Measurements from ENCODE around the gene KIR2DL1. TPM values are rescaled to one million over a fixed set of nuclear protein-coding genes. Genes with fewer than 3 reads are reported as not detected.
"Not testable (repeated sequence)": the region's sequence is repeated elsewhere in the genome, so short reads cannot be mapped to it uniquely, and the experiment has no call there.

The KIR2DL1 gene
- total RNA-seq, 1 donor from 2014 or later: not detected

DNA sequence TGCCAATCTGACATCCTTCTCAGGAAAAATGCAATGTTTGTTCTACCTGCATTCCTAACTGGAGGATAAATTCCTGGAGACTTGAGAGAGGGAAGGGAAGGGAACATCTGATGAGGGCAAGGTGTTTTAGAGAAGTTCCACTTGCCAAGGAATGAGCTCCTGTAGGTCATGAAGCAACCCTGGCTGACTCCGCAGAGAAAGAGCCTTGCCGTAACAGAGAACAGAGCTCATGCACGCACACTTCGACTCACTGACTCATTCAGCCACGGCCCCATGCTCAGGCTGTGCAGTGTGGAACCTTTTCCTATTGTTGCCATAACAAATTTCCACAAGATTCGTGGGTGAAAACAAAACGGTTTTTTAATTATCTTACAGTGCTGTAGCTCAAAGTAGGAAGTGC is 9.3 kb downstream of the KIR2DL1 start:
- H3K4me3 Mint-ChIP-seq; intact Hi-C loops (cut with micrococcal nuclease); CTCF ChIA-PET; H3K4me1 Mint-ChIP-seq; H3K9me3 Mint-ChIP-seq; POLR2A ChIA-PET; DNase-seq; ATAC-seq (ENCODE audit: low read depth); H3K27ac Mint-ChIP-seq; H3K36me3 Mint-ChIP-seq (ENCODE audit: low read depth): not testable (repeated sequence)
- H3K27me3 Mint-ChIP-seq: peaks cover 10% of the 10 kb centered on the region

DNA sequence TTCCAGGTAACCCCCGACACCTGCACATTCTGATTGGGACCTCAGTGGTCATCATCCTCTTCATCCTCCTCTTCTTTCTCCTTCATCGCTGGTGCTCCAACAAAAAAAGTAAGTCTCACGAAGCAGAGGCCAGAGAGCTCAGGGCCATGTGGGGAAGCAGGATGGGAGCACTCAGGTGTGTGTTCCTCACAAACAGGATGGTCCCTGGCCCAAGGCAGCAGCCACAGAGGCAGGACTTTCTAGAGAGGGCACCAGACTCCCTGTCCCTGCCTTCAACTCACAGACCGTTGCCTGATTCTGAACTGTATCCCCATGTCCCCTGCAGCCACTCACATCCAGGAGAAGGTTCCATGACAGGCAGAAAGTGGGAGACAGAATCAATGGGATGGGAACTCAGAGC is 13.3 kb downstream of the KIR2DL1 start:
- H3K36me3 Mint-ChIP-seq (ENCODE audit: low read depth); DNase-seq; H3K9me3 Mint-ChIP-seq; H3K27ac Mint-ChIP-seq; POLR2A ChIA-PET; CTCF ChIA-PET; H3K4me3 Mint-ChIP-seq; ATAC-seq (ENCODE audit: low read depth); H3K4me1 Mint-ChIP-seq: not testable (repeated sequence)
- intact Hi-C loops (cut with micrococcal nuclease): loop anchor here (5.0 kb wide), 1 partner anchor 64 kb away; no protein-coding TSS in a partner anchor
- peaks cover 18% of the 10 kb centered on the region for H3K27me3 Mint-ChIP-seq

DNA sequence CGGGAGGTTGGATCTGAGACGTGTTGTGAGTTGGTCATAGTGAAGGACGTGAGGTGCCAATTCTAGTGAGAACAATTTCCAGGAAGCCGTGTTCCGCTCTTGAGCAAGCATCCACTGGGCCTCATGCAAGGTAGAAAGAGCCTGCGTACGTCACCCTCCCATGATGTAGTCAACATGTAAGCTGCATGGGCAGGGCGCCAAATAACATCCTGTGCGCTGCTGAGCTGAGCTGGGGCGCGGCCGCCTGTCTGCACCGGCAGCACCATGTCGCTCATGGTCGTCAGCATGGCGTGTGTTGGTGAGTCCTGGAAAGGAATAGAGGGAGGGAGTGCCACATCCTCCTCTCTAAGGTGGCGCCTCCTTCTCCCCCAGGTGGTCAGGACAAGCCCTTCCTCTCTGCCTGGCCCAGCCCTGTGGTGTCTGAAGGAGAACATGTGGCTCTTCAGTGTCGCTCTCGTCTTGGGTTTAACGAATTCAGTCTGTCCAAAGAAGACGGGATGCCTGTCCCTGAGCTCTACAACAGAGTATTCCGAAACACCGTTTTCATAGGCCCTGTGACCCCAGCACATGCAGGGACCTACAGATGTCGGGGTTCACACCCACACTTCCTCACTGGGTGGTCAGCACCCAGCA is 16.6 kb downstream of the KIR2DL1 start:
- ATAC-seq (ENCODE audit: low read depth); DNase-seq; H3K4me3 Mint-ChIP-seq; H3K4me1 Mint-ChIP-seq; intact Hi-C loops (cut with micrococcal nuclease); H3K9me3 Mint-ChIP-seq; POLR2A ChIA-PET; CTCF ChIA-PET; H3K27ac Mint-ChIP-seq; H3K36me3 Mint-ChIP-seq (ENCODE audit: low read depth): not testable (repeated sequence)
- H3K27me3 Mint-ChIP-seq: peaks cover 16% of the 10 kb centered on the region

DNA sequence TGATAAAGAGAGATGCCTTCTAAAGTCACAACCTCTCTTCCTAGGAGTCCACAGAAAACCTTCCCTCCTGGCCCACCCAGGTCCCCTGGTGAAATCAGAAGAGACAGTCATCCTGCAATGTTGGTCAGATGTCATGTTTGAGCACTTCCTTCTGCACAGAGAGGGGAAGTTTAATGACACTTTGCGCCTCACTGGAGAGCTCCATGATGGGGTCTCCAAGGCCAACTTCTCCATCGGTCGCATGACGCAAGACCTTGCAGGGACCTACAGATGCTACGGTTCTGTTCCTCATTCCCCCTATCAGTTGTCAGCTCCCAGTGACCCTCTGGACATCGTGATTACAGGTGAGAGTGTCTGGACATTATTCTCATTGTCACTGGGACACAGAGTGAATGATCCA is 18.6 kb downstream of the KIR2DL1 start:
- ATAC-seq (ENCODE audit: low read depth); H3K4me3 Mint-ChIP-seq; intact Hi-C loops (cut with micrococcal nuclease); CTCF ChIA-PET; H3K27ac Mint-ChIP-seq; POLR2A ChIA-PET; H3K9me3 Mint-ChIP-seq; H3K4me1 Mint-ChIP-seq; DNase-seq; H3K36me3 Mint-ChIP-seq (ENCODE audit: low read depth): not testable (repeated sequence)
- peaks cover 11% of the 10 kb centered on the region for H3K27me3 Mint-ChIP-seq

DNA sequence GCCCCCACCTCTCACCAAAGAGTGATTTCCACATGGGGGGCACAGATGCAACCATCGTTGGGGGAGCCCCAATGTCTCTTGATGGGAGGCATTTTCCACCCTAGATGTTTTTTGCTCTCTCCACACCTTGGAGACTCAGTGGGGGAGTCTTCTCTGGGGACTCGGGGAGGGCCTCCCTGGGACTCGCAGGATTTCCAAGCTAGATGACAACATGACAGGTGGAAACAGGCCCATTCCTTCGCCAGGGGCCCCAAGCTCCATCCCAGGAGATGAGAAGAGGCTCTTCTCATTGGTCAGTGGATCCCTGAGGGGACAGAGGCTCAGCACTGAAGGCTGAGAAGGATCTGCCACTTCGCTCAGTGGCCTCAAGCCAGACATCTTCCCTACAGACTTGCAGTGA is 21.1 kb downstream of the KIR2DL1 start:
- Mint-ChIP-seq H3K36me3 (ENCODE audit: low read depth) (no peaks in the 10 kb centered on the region), H3K9me3 (no peaks in the 10 kb centered on the region), H3K4me3 (no peak overlapping the region), H3K4me1 (peaks cover 11% of the 10 kb centered on the region), H3K27ac (no peak overlapping the region), H3K27me3 (peaks cover 9% of the 10 kb centered on the region)
- TF ChIP-seq, protein P1, sequence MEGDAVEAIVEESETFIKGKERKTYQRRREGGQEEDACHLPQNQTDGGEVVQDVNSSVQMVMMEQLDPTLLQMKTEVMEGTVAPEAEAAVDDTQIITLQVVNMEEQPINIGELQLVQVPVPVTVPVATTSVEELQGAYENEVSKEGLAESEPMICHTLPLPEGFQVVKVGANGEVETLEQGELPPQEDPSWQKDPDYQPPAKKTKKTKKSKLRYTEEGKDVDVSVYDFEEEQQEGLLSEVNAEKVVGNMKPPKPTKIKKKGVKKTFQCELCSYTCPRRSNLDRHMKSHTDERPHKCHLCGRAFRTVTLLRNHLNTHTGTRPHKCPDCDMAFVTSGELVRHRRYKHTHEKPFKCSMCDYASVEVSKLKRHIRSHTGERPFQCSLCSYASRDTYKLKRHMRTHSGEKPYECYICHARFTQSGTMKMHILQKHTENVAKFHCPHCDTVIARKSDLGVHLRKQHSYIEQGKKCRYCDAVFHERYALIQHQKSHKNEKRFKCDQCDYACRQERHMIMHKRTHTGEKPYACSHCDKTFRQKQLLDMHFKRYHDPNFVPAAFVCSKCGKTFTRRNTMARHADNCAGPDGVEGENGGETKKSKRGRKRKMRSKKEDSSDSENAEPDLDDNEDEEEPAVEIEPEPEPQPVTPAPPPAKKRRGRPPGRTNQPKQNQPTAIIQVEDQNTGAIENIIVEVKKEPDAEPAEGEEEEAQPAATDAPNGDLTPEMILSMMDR (IDR thresholded peaks at IDR 0.05): no peak
- CTCF ChIA-PET: no interaction called here
- no peak for DNase-seq
- POLR2A ChIA-PET: no interaction called here
- intact Hi-C loops (cut with micrococcal nuclease): no loop called here
- ATAC-seq (ENCODE audit: low read depth): no peak

DNA sequence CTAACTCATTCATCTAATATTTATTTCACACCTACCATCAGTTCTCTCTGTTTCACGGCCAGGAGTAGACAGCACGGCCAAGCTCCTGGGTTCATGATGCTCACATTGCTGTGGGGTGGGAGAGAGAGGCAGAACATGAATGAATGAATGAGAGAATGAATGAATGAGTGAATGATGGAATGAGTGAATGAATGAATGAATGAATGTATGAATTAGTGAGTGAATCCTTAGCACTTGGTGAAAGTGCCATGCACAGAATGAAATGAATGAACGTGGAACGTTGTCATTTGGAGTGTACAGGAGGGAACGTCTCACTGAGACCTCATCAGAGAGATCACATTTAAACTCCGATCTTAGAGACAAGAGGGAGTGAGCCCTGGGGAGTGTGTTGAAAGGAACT is 21.9 kb downstream of the KIR2DL1 start:
- H3K4me3 Mint-ChIP-seq: no peak overlapping the region

DNA sequence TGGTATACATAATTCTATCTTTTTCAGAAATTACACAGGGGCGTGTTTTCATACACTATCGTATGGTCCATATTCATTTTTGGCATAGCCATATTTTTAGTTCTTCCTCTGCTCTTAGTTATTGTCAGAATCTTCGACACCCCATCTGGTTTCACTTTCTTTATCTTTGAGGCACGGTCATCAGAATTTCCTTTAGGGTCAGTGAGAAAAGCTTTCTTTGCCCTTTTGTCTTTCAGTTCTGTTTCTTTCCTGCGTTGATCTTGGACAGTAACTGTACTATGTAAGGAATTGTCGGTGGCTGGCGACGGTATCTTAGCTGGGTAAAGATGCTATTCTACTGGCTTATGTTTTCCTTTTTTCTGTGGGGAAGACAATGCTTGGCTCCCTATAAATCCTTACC is 23.2 kb downstream of the KIR2DL1 start:
- CTCF ChIA-PET: interaction anchor here (0.6 kb wide), 1 partner anchor 139 kb away, joined by 3 read pairs; no protein-coding TSS in a partner anchor
- Mint-ChIP-seq H3K36me3 (ENCODE audit: low read depth) (no peaks in the 10 kb centered on the region), H3K27me3 (peaks cover 4% of the 10 kb centered on the region), H3K4me3 (peak overlapping the region; percentile 73), H3K4me1 (peaks cover 16% of the 10 kb centered on the region), H3K27ac (peak overlapping the region; percentile 5), H3K9me3 (no peaks in the 10 kb centered on the region)
- no peak for ATAC-seq (ENCODE audit: low read depth)
- POLR2A ChIA-PET: no interaction called here
- TF ChIP-seq, protein P1 (IDR thresholded peaks at IDR 0.05): no peak
- intact Hi-C loops (cut with micrococcal nuclease): no loop called here
- DNase-seq: no peak

More for the DNA sequence above, 21.9 kb downstream of the KIR2DL1 start:
- ChIA-PET CTCF (no interaction called here), POLR2A (no interaction called here)
- Mint-ChIP-seq H3K27ac (no peak overlapping the region), H3K36me3 (ENCODE audit: low read depth) (no peaks in the 10 kb centered on the region), H3K27me3 (peaks cover 5% of the 10 kb centered on the region), H3K9me3 (no peaks in the 10 kb centered on the region), H3K4me1 (peaks cover 16% of the 10 kb centered on the region)
- intact Hi-C loops (cut with micrococcal nuclease): no loop called here
- ATAC-seq (ENCODE audit: low read depth): no peak
- TF ChIP-seq, protein P1 (IDR thresholded peaks at IDR 0.05): no peak
- no peak for DNase-seq

Measured in activated B cell treated with CpG ODN at 0.5 μM for 24 hours (primary cell).